Brain microvascular endothelial cell (primary cell): ENCODE results near the gene ITPK1.

Source experiments
- DNase-seq: peaks from one replicate; pipeline ENCODE4 v3.0.0-alpha.2; 2020
- H3K27ac ChIP-seq: fragments of 250-450 bp; sonication (Bioruptor Pico); 2 replicates; pipeline ENCODE4 v1.5.1; 2020; ENCODE audit warnings: mild to moderate bottlenecking, moderate library complexity
- H3K27me3 ChIP-seq: fragments of 250-450 bp; sonication (Bioruptor Pico); replicated peaks from 2 replicates; pipeline ENCODE4 v1.5.1; 2020; ENCODE audit warnings: mild to moderate bottlenecking
- H3K36me3 ChIP-seq: fragments of 250-450 bp; sonication (Bioruptor Pico); replicated peaks from 2 replicates; pipeline ENCODE4 v1.5.1; 2020; ENCODE audit warnings: mild to moderate bottlenecking
- H3K4me3 ChIP-seq: 2 replicates; pipeline ENCODE4 v1.5.1; 2011; ENCODE audit warnings: low read depth, mild to moderate bottlenecking, control low read depth, low read length, moderate library complexity
- CTCF ChIP-seq: IDR thresholded peaks from 2 replicates; pipeline ENCODE4 v1.5.1; 2011; ENCODE audit warnings: low read depth, mild to moderate bottlenecking, moderate library complexity, low read length, control low read depth, inconsistent platforms; ENCODE audit errors: missing control alignments
- in situ Hi-C: cut with HindIII; loops from 2 replicates; pipeline ENCODE4 v1.10.0; 2017; ENCODE audit warnings: low sequenced_read_pairs, low pct_ligation_motif_present

The ITPK1 gene

GRCh38 chr14:93156693-93157369 lies 41.1 kb upstream of the ITPK1 start:
- in situ Hi-C loops = no loop called here
- H3K36me3 ChIP-seq = no peaks in the 10 kb centered on the region
- no peak for TF ChIP-seq CTCF
- H3K4me3 ChIP-seq = no peak overlapping the region
- H3K27ac ChIP-seq = no peak overlapping the region
- DNase-seq = no peak
- H3K27me3 ChIP-seq = no peaks in the 10 kb centered on the region

GRCh38 chr14:93155667-93156066 lies 39.9 kb upstream of the ITPK1 start:
- Histone ChIP-seq H3K4me3 (no peak overlapping the region), H3K36me3 (no peaks in the 10 kb centered on the region), H3K27ac (no peak overlapping the region), H3K27me3 (no peaks in the 10 kb centered on the region)
- TF ChIP-seq CTCF = no peak
- DNase-seq = no peak
- in situ Hi-C loops = no loop called here

GRCh38 chr14:93153121-93153520 lies 37.4 kb upstream of the ITPK1 start:
- no peak overlapping the region for H3K4me3 ChIP-seq
- DNase-seq = no peak
- H3K27me3 ChIP-seq = no peaks in the 10 kb centered on the region
- no peak overlapping the region for H3K27ac ChIP-seq
- in situ Hi-C loops = no loop called here
- no peak for TF ChIP-seq CTCF
- H3K36me3 ChIP-seq = no peaks in the 10 kb centered on the region

- no peak for TF ChIP-seq CTCF
- H3K36me3 ChIP-seq = no peaks in the 10 kb centered on the region
- H3K27ac ChIP-seq = no peak overlapping the region
- in situ Hi-C loops = no loop called here
- no peak for DNase-seq
- H3K4me3 ChIP-seq = no peak overlapping the region
- no peaks in the 10 kb centered on the region for H3K27me3 ChIP-seq
Observed at GRCh38 chr14:93150227-93151208, 34.8 kb upstream of the ITPK1 start.

GRCh38 chr14:93148979-93149378 lies 33.3 kb upstream of the ITPK1 start:
- no peaks in the 10 kb centered on the region for H3K27me3 ChIP-seq
- in situ Hi-C loops = loop anchor here (25.0 kb wide), 1 partner anchor 212 kb away; no protein-coding TSS in a partner anchor
- TF ChIP-seq CTCF = no peak
- no peak for DNase-seq
- H3K36me3 ChIP-seq = no peaks in the 10 kb centered on the region
- H3K4me3 ChIP-seq = no peak overlapping the region
- no peak overlapping the region for H3K27ac ChIP-seq
